ENCODE data around the gene PDXK. TPM values are rescaled to one million over a fixed set of nuclear protein-coding genes. Genes with fewer than 3 reads are reported as not detected.
A peak's percentile ranks its signal among the peaks of the same experiment; 100 is the strongest.

Gene PDXK
- total and polyA plus RNA-seq, 2 of the 13 experiments (the other 11 are each of a cell fraction or from before 2014, with no cell fraction given): 114 to 184 TPM

DNA sequence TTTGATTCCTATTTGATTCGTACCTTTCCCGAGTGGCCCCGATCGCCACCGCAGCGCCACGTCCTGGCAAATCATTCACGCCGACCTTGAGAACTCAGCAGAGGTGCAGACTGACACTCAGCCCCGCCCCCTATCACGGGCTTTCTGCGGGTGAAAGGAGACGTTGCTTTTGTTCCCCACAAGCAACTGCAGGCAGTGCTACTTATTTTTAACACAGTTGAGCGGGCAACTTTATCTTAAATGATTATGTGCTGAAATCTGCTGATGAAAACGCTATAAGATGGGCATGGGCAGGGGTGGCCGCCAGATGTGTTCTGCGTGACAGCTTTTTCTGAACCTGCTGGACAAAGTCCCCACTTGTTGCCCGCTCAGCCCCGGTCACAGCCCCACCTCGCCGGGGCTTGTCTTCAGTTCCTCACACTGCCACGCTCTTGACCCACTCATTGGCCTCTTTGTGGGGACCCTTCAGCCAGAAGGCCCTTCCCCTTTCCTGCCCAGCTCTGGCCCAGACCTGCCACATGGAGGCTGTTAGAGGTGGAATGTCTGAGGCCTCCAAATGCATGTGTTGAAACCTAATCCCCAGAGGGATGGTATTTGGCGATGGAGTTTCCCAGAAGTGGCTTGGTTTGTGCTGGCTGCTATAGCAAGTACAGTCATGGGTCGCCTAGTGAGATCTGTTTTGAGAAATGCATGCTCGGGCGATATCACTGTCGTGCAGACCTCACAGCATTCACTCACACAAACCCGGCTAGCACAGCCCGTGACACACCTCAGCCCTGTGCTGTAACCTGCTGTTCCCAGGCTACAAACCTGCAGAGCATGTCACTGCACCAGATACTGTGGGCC lies 15.7 kb upstream of the PDXK start:
- intact Hi-C loops (cut with micrococcal nuclease; ENCODE audit: unreplicated experiment) (loop anchor here (10.0 kb wide), 1 partner anchor 72 kb away; the partner anchor contains the start of gene CSTB), in situ Hi-C loops (cut with HindIII; ENCODE audit: extremely low pct_ligation_motif_present, low pct_unique_long_range_greater_than_20kb) (no loop called here)
- ChIA-PET CTCF (ENCODE audit: low intra/inter-chr PET ratio, low total read pairs) (no interaction called here), POLR2A (interaction anchor here (2.2 kb wide), 1 partner anchor 25 kb away, joined by 11 read pairs; no protein-coding TSS in a partner anchor)
- Histone ChIP-seq H3K36me3 (replicated peaks in 1 of 2; ENCODE audit: control insufficient read depth in 1 of 2, insufficient read depth in 2 of 2, low read length in 2 of 2) (no peaks in the 10 kb centered on the region), H3K9ac (ENCODE audit: insufficient read depth, low read depth, low read length) (peak overlapping the region; percentile 50), H2AFZ (ENCODE audit: low read length) (peak overlapping the region; percentile 15), H3K27me3 (ENCODE audit: control insufficient read depth in 1 of 2, insufficient read depth in 2 of 2, low read length in 2 of 2) (peaks cover 0 to 2% of the 10 kb centered on the region in 2 experiments; a peak in 2 of 5 replicates), H3K4me3 (replicated peaks in 1 of 3; ENCODE audit: insufficient read depth in 1 of 3, low read depth in 2 of 3, low read length in 3 of 3) (peak overlapping the region; percentile 40 to 63 (median 55)), H3K27ac (ENCODE audit: extremely low read length, insufficient read depth, low read length) (peak overlapping the region; percentile 66), H3K4me2 (ENCODE audit: low read depth, low read length) (peak overlapping the region; percentile 85), H4K20me1 (ENCODE audit: insufficient read depth, low read length) (no peaks in the 10 kb centered on the region), H3K79me2 (ENCODE audit: insufficient read depth, low read length) (no peaks in the 10 kb centered on the region), H3K4me1 (ENCODE audit: insufficient read depth, low read length) (peaks cover 82% of the 10 kb centered on the region), H3K9me3 (ENCODE audit: low read length) (no peaks in the 10 kb centered on the region)
- ATAC-seq: peak; percentile 67
- FAIRE-seq: no peak
- WGBS (ENCODE audit: low lambda C conversion rate): 4% methylated on average over 22 of the region's 29 CpGs
- peak; percentile 57 for DNase-seq (ENCODE audit: low spot score)
- BruUV-seq (replicated peaks): no TSS peak
- TF ChIP-seq ZBTB8A (CRISPR knock-in tag; IDR thresholded peaks at IDR 0.05; ENCODE audit: borderline replicate concordance, low read depth) (no peak), ZNF235 (CRISPR knock-in tag; IDR thresholded peaks at IDR 0.05; ENCODE audit: borderline replicate concordance) (no peak), ZBTB42 (CRISPR knock-in tag; IDR thresholded peaks at IDR 0.05) (peak; percentile 74; the same call in 1 of the 2 replicates), TOPORS (CRISPR knock-in tag; IDR thresholded peaks at IDR 0.05) (no peak), RELA (CRISPR knock-in tag; IDR thresholded peaks at IDR 0.05) (no peak), HNRNPLL (IDR thresholded peaks at IDR 0.05; ENCODE audit: low read depth, low read length, poor library complexity, severe bottlenecking) (peak; percentile 50), KDM1A (CRISPR knock-in tag; IDR thresholded peaks at IDR 0.05) (no peak), SOX6 (IDR thresholded peaks at IDR 0.05) (no peak), SOX6 (CRISPR knock-in tag; IDR thresholded peaks at IDR 0.05) (peak; percentile 27; the same call in 1 of the 2 replicates), NFRKB (IDR thresholded peaks at IDR 0.05) (no peak), KDM2A (CRISPR knock-in tag; IDR thresholded peaks at IDR 0.05; ENCODE audit: borderline replicate concordance, low read depth) (peak; percentile 55; the same call in 1 of the 2 replicates), TRIM24 (CRISPR knock-in tag; IDR thresholded peaks at IDR 0.05) (no peak), YY1 (IDR thresholded peaks at IDR 0.05; ENCODE audit: insufficient read depth, insufficient replicate concordance, low read depth, low read length) (peak; percentile 13), ZBTB7B (CRISPR knock-in tag; IDR thresholded peaks at IDR 0.05) (no peak), ZBTB20 (CRISPR knock-in tag; IDR thresholded peaks at IDR 0.05; ENCODE audit: borderline replicate concordance, low read depth) (no peak)
- TF ChIP-seq, protein P1, sequence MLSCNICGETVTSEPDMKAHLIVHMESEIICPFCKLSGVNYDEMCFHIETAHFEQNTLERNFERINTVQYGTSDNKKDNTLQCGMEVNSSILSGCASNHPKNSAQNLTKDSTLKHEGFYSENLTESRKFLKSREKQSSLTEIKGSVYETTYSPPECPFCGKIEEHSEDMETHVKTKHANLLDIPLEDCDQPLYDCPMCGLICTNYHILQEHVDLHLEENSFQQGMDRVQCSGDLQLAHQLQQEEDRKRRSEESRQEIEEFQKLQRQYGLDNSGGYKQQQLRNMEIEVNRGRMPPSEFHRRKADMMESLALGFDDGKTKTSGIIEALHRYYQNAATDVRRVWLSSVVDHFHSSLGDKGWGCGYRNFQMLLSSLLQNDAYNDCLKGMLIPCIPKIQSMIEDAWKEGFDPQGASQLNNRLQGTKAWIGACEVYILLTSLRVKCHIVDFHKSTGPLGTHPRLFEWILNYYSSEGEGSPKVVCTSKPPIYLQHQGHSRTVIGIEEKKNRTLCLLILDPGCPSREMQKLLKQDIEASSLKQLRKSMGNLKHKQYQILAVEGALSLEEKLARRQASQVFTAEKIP (CRISPR knock-in tag; IDR thresholded peaks at IDR 0.05; ENCODE audit: borderline replicate concordance): no peak
- TF ChIP-seq, protein P2, sequence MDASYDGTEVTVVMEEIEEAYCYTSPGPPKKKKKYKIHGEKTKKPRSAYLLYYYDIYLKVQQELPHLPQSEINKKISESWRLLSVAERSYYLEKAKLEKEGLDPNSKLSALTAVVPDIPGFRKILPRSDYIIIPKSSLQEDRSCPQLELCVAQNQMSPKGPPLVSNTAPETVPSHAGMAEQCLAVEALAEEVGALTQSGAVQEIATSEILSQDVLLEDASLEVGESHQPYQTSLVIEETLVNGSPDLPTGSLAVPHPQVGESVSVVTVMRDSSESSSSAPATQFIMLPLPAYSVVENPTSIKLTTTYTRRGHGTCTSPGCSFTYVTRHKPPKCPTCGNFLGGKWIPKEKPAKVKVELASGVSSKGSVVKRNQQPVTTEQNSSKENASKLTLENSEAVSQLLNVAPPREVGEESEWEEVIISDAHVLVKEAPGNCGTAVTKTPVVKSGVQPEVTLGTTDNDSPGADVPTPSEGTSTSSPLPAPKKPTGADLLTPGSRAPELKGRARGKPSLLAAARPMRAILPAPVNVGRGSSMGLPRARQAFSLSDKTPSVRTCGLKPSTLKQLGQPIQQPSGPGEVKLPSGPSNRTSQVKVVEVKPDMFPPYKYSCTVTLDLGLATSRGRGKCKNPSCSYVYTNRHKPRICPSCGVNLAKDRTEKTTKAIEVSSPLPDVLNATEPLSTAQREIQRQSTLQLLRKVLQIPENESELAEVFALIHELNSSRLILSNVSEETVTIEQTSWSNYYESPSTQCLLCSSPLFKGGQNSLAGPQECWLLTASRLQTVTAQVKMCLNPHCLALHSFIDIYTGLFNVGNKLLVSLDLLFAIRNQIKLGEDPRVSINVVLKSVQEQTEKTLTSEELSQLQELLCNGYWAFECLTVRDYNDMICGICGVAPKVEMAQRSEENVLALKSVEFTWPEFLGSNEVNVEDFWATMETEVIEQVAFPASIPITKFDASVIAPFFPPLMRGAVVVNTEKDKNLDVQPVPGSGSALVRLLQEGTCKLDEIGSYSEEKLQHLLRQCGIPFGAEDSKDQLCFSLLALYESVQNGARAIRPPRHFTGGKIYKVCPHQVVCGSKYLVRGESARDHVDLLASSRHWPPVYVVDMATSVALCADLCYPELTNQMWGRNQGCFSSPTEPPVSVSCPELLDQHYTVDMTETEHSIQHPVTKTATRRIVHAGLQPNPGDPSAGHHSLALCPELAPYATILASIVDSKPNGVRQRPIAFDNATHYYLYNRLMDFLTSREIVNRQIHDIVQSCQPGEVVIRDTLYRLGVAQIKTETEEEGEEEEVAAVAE (CRISPR knock-in tag; IDR thresholded peaks at IDR 0.05; ENCODE audit: borderline replicate concordance): no peak

Data from HepG2 (cell line).